Measurements from ENCODE around the gene PDZRN4. TPM values are rescaled to one million over a fixed set of nuclear protein-coding genes. Genes with fewer than 3 reads are reported as not detected.
"Not testable (repeated sequence)": the region's sequence is repeated elsewhere in the genome, so short reads cannot be mapped to it uniquely, and the experiment has no call there.

The PDZRN4 gene
- total RNA-seq, 1 donor = not detected

DNA sequence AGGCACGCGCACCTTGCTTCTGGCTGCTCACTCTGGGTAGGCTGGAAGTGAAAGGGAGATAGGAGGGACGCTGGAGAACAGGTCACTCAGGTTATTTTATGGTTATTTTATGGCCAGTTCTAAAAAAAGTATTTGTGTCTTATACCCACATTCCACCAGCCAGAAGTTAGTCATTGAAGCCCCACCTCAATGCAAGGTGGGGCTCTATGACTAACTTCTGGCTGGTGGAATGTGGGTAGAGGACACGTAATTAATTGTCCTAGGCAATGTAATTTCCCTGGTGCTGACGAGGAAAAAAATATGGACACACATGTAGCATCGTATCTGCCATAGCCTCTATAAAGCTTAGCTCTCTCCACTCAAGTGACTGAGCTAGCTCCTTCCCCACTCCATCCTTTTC lies 104.9 kb downstream of the PDZRN4 start:
- TF ChIP-seq, protein P1, sequence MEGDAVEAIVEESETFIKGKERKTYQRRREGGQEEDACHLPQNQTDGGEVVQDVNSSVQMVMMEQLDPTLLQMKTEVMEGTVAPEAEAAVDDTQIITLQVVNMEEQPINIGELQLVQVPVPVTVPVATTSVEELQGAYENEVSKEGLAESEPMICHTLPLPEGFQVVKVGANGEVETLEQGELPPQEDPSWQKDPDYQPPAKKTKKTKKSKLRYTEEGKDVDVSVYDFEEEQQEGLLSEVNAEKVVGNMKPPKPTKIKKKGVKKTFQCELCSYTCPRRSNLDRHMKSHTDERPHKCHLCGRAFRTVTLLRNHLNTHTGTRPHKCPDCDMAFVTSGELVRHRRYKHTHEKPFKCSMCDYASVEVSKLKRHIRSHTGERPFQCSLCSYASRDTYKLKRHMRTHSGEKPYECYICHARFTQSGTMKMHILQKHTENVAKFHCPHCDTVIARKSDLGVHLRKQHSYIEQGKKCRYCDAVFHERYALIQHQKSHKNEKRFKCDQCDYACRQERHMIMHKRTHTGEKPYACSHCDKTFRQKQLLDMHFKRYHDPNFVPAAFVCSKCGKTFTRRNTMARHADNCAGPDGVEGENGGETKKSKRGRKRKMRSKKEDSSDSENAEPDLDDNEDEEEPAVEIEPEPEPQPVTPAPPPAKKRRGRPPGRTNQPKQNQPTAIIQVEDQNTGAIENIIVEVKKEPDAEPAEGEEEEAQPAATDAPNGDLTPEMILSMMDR (IDR thresholded peaks at IDR 0.05; ENCODE audit: insufficient read depth, low read depth, low read length) = no peak
- H3K4me3 ChIP-seq (ENCODE audit: low read depth, low read length) = no peak overlapping the region
- no peak for DNase-seq (ENCODE audit: low read depth)

DNA sequence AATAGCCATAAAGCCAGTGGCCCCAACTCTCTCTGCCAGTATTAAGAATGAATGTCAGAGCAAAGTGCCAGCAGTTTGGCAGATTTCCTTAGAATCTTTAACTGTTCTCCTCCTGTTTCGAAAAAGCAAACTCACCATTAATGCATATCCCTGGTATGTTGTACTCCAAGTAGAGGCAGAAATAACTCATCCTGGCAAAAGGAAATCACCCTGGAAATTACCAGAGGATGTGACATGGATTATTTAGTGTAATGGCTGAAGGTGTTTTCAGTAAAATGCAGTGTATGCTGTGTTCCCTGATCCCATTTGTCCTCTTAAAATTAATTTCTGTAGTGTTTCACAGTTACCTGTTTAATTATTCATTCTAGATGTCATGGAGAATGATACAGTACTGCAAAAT lies 105.3 kb downstream of the PDZRN4 start:
- no peak for DNase-seq (ENCODE audit: low read depth)
- TF ChIP-seq, protein P1 (IDR thresholded peaks at IDR 0.05; ENCODE audit: insufficient read depth, low read depth, low read length) = no peak
- H3K4me3 ChIP-seq (ENCODE audit: low read depth, low read length) = no peak overlapping the region

DNA sequence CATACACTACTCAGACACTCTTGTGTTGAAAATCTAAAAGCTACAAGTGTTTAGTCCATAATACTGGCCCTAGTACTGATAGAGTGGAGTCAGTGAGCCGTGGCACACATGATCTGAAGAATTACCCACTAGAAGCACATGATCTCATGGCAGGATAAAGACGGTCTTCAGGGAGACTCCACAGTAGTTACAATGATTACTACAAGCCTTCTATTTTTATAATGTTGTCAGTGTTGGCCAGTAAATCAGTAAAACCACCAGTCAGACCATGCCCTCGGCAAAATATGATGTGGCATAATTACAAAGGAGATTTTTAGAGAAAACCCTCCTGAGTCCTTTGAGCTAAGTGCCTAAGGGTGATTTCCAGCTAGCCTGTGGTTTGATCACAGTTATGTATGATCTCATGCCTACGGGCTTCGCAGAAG lies 114.9 kb downstream of the PDZRN4 start:
- DNase-seq (ENCODE audit: low read depth) = no peak
- TF ChIP-seq, protein P1 (IDR thresholded peaks at IDR 0.05; ENCODE audit: insufficient read depth, low read depth, low read length) = no peak
- H3K4me3 ChIP-seq (ENCODE audit: low read depth, low read length) = no peak overlapping the region

DNA sequence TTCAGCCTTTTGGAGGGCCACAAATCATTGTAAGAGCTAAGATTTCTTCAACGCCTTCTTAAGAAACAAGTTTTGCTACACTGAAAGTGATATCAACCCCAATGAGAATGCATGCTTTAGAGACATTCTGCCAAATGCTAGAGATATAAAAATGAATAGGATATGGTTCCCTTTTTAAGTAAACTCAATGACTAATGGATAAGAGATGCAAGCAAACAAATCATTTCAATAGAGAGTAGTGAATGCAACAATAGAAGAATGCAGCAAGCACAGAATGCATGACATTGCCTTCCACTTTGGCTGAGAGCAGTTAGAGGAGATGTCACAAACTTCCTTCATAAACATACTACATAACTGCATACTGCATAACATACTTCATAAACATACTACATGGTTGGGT lies 116.4 kb downstream of the PDZRN4 start:
- no peak overlapping the region for H3K4me3 ChIP-seq (ENCODE audit: low read depth, low read length)
- TF ChIP-seq, protein P1 (IDR thresholded peaks at IDR 0.05; ENCODE audit: insufficient read depth, low read depth, low read length) = no peak
- no peak for DNase-seq (ENCODE audit: low read depth)

DNA sequence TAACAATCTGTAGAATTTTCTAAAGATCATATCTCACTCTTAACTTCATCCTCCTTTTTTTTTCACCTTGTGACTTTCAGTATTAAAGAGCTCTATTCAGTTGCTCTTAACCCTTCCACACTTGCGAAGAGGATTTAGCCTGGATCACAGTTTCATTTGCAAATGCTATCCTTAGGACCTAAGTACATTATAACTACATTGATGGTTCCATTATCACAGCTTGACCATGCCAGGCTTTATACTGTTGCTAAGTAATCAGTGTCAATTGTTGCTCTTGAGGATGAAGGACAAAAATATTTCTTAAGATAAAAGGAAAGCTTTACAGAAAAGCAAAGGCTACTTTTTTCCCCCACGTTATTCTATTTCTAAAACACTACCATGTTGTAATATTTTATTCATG lies 122.2 kb downstream of the PDZRN4 start:
- TF ChIP-seq, protein P1 (IDR thresholded peaks at IDR 0.05; ENCODE audit: insufficient read depth, low read depth, low read length) = no peak
- no peak for DNase-seq (ENCODE audit: low read depth)
- no peak overlapping the region for H3K4me3 ChIP-seq (ENCODE audit: low read depth, low read length)

DNA sequence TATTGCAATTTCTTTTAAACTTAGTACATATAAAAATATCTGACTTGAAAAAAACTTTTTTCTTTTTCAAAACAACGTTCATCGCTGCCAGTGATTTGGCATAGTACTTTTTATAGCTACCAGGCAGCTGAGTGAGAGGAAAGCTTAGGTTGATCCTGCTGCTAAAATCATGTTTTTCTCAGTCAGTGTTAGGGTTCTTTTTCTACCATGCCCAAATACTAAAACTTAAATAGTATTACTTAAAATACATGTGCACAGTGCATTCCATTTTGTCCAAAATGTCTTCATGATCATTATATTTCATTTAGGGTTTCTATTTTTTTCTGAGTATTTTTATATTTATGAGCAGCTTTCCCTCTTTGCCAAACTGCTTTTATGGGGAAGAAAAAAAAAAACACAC lies 123.8 kb downstream of the PDZRN4 start:
- DNase-seq (ENCODE audit: low read depth) = no peak
- TF ChIP-seq, protein P1 (IDR thresholded peaks at IDR 0.05; ENCODE audit: insufficient read depth, low read depth, low read length) = no peak
- no peak overlapping the region for H3K4me3 ChIP-seq (ENCODE audit: low read depth, low read length)

DNA sequence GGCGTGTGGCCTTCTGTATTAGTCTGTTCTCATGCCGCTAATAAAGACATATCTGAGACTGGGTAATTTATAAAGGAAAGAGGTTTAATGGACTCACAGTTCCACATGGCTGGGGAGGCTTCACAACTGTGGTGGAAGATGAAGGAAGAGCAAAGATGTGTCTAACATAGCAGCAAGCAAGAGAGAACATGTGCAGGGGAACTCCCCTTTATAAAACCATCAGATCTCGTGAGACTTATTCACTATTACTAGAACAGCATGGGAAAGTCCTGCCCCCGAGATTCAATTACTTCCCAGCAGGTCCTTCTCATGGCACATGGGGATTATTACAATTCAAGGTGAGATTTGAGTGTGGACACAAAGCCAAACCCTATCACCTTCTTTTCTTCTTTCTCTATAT lies 124.3 kb downstream of the PDZRN4 start:
- H3K4me3 ChIP-seq (ENCODE audit: low read depth, low read length); DNase-seq (ENCODE audit: low read depth): not testable (repeated sequence)

Measured in fibroblast of villous mesenchyme (primary cell).